ENCODE results near the gene TMOD2.

Gene TMOD2

GRCh38 chr15:51750792-51751696 lies at the start of gene TMOD2:
Gene TMOD2 (plus strand): TSS chr15:51751597. CDS start chr15:51766442, 14,845 bp downstream.
- DNase-seq (ENCODE audit: low spot score) = no peak

- no peak for DNase-seq (ENCODE audit: low spot score)
These were observed 48.7 kb upstream of the TMOD2 start for GRCh38 chr15:51702710-51703109.

GRCh38 chr15:51706291-51706690 lies 45.1 kb upstream of the TMOD2 start:
- DNase-seq (ENCODE audit: low spot score) = no peak

GRCh38 chr15:51706926-51707608 lies 44.3 kb upstream of the TMOD2 start:
- DNase-seq (ENCODE audit: low spot score) = no peak

- DNase-seq (ENCODE audit: low spot score) = no peak
These were observed 43.4 kb upstream of the TMOD2 start for GRCh38 chr15:51708013-51708412.

GRCh38 chr15:51709031-51709430 lies 42.4 kb upstream of the TMOD2 start:
- no peak for DNase-seq (ENCODE audit: low spot score)

- DNase-seq (ENCODE audit: low spot score) = no peak
These were observed 37.2 kb upstream of the TMOD2 start for GRCh38 chr15:51714162-51714561.

- DNase-seq (ENCODE audit: low spot score) = no peak
These were observed 36.5 kb upstream of the TMOD2 start for GRCh38 chr15:51714911-51715310.

- no peak for DNase-seq (ENCODE audit: low spot score)
These were observed 33.2 kb upstream of the TMOD2 start for GRCh38 chr15:51718219-51718618.

- DNase-seq (ENCODE audit: low spot score) = no peak
These were observed 32.7 kb upstream of the TMOD2 start for GRCh38 chr15:51718746-51719145.

- no peak for DNase-seq (ENCODE audit: low spot score)
These were observed 31.0 kb upstream of the TMOD2 start for GRCh38 chr15:51720201-51720995.

GRCh38 chr15:51721199-51721960 lies 30.0 kb upstream of the TMOD2 start:
- no peak for DNase-seq (ENCODE audit: low spot score)

GRCh38 chr15:51724199-51724598 lies 27.2 kb upstream of the TMOD2 start:
- DNase-seq (ENCODE audit: low spot score) = no peak

- no peak for DNase-seq (ENCODE audit: low spot score)
These were observed 26.7 kb upstream of the TMOD2 start for GRCh38 chr15:51724673-51725072.

- no peak for DNase-seq (ENCODE audit: low spot score)
These were observed 24.9 kb upstream of the TMOD2 start for GRCh38 chr15:51726302-51727073.

GRCh38 chr15:51727141-51727897 lies 24.1 kb upstream of the TMOD2 start:
- no peak for DNase-seq (ENCODE audit: low spot score)

- DNase-seq (ENCODE audit: low spot score) = peak; percentile 88
These were observed 19.7 kb upstream of the TMOD2 start for GRCh38 chr15:51731549-51732267.

GRCh38 chr15:51732646-51733045 lies 18.8 kb upstream of the TMOD2 start:
- DNase-seq (ENCODE audit: low spot score) = no peak

GRCh38 chr15:51735228-51736010 lies 16.0 kb upstream of the TMOD2 start:
- DNase-seq (ENCODE audit: low spot score) = no peak

All from pons (tissue), 1 donor.